HUES48 (cell line): Measurements from ENCODE around the gene SLC15A3.
A peak's percentile ranks its signal among the peaks of the same experiment; 100 is the strongest.

Source experiments
- H3K27ac ChIP-seq: one replicate; pipeline ENCODE4 v1.7.0; 2013; ENCODE audit warnings: low read depth, low read length, inconsistent platforms
- H3K27me3 ChIP-seq: 2 replicates; pipeline ENCODE4 v1.6.1; 2013; ENCODE audit warnings: mild to moderate bottlenecking, low read length; ENCODE audit not compliant: control insufficient read depth, insufficient read depth
- H3K36me3 ChIP-seq: 2 replicates; pipeline ENCODE4 v1.6.1; 2013; ENCODE audit warnings: low read length; ENCODE audit not compliant: control insufficient read depth, insufficient read depth
- H3K4me1 ChIP-seq: 2 replicates; pipeline ENCODE4 v1.6.1; 2013; ENCODE audit warnings: mild to moderate bottlenecking, low read length; ENCODE audit not compliant: control insufficient read depth, insufficient read depth
- H3K4me3 ChIP-seq: 2 replicates; pipeline ENCODE4 v1.5.1; 2013; ENCODE audit warnings: mild to moderate bottlenecking, low read depth, low read length
- H3K9ac ChIP-seq: 2 replicates; pipeline ENCODE4 v1.6.1; 2013; ENCODE audit warnings: mild to moderate bottlenecking, low read depth, low read length, moderate library complexity
- H3K9me3 ChIP-seq: 2 replicates; pipeline ENCODE4 v1.6.1; 2013; ENCODE audit warnings: low read length; ENCODE audit not compliant: control insufficient read depth, insufficient read depth

Gene SLC15A3

GRCh38 chr11:60905551-60906113, 46.3 kb downstream of the SLC15A3 start:
- Histone ChIP-seq H3K9ac (peak overlapping the region; percentile 84), H3K4me1 (peaks cover 8% of the 10 kb centered on the region), H3K9me3 (no peaks in the 10 kb centered on the region), H3K36me3 (peaks cover 36% of the 10 kb centered on the region), H3K27me3 (peaks cover 8% of the 10 kb centered on the region), H3K4me3 (peak overlapping the region; percentile 96), H3K27ac (peak overlapping the region; percentile 99)

DNA sequence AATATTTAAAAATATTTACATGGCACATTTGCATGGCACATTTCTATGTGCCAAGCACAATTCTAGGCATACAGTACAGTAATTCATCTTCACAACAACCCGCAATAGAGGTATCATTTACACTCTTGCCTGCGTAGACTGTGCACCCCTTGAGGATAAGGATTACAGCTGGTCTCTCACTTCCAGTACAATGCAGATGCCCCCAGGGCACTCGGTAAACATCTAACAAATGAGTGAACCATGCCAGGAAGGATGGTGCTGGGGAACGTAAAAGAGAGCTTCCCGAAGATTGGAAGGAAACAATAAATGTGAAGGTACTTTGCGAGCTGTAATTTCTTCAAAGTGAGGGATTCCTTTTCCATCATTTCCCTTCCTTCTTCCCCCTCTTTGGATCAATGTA, 46.9 kb downstream of the SLC15A3 start:
- Histone ChIP-seq H3K27me3 (peaks cover 6% of the 10 kb centered on the region; the same call in 1 of the 2 replicates), H3K36me3 (peaks cover 42% of the 10 kb centered on the region), H3K27ac (no peak overlapping the region), H3K4me3 (peak overlapping the region; percentile 96), H3K9me3 (no peaks in the 10 kb centered on the region), H3K4me1 (peaks cover 8% of the 10 kb centered on the region), H3K9ac (peak overlapping the region; percentile 84; the same call in 1 of the 2 replicates)

DNA sequence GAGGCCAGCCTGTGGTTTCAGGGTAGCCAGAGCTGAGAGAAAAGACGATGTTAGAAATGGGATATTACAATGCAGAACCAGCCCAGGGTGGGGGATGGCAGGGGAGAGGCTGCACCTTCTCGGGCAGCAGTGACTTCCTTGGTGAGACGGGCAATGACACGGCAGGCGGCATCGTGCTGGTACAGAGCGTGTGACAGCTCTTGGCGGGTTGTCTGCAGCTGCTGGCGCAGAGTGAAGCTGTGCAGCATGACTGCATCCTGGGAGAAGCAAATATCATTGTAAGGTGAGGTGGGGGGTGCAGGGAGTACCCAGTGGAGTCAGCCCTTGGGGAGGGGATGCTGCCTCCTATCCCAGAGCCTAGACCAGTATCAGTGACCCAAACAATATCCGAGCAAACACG, 49.4 kb downstream of the SLC15A3 start:
- no peak overlapping the region for H3K9ac ChIP-seq
- no peaks in the 10 kb centered on the region for H3K9me3 ChIP-seq
- H3K27me3 ChIP-seq: no peaks in the 10 kb centered on the region
- peaks cover 8% of the 10 kb centered on the region for H3K4me1 ChIP-seq
- H3K4me3 ChIP-seq: no peak overlapping the region
- H3K36me3 ChIP-seq: peaks cover 64% of the 10 kb centered on the region
- no peak overlapping the region for H3K27ac ChIP-seq

DNA sequence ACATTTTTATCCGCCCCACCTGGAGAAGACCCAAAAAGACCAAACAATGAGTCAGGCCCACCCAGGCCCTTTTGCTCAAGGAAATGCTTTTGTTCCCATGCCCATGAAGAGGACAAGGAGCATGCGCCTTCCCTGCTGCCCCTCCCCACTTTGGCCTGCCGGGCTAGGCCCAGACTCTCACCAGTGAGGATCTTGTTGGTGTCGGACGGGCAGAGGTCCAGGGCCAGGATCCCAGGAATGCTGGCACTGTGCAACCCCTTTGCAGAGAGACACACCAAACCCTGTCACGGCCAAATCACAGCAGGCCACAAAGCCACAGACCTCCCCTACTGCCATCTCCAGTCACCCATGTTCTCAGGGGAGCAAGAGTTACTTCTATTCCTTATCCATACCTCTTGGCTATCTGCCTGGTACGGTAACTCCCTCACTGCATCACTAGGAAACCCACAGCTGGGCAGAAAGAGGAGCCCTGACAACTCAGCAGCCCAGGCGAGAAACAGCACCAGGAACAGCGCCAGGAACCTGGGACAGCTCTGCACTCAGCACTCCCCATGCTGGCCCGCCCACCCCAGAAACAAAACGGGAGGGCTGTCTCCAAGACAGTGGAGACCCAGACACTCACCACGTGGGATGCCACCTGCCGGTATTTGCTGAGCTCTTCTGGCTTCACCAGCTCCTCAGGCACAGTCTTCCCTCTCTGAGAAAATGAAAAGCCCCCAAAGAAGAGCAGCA, 51.1 kb downstream of the SLC15A3 start:
- Histone ChIP-seq H3K27me3 (no peaks in the 10 kb centered on the region), H3K9ac (no peak overlapping the region), H3K9me3 (no peaks in the 10 kb centered on the region), H3K4me3 (no peak overlapping the region), H3K36me3 (peaks cover 82% of the 10 kb centered on the region), H3K4me1 (peaks cover 8% of the 10 kb centered on the region), H3K27ac (no peak overlapping the region)

- Histone ChIP-seq H3K4me1 (peaks cover 4% of the 10 kb centered on the region), H3K9ac (no peak overlapping the region), H3K4me3 (no peak overlapping the region), H3K27ac (no peak overlapping the region), H3K9me3 (no peaks in the 10 kb centered on the region), H3K36me3 (peaks cover 91% of the 10 kb centered on the region), H3K27me3 (no peaks in the 10 kb centered on the region)
These were observed 52.0 kb downstream of the SLC15A3 start for GRCh38 chr11:60899977-60900376.

DNA sequence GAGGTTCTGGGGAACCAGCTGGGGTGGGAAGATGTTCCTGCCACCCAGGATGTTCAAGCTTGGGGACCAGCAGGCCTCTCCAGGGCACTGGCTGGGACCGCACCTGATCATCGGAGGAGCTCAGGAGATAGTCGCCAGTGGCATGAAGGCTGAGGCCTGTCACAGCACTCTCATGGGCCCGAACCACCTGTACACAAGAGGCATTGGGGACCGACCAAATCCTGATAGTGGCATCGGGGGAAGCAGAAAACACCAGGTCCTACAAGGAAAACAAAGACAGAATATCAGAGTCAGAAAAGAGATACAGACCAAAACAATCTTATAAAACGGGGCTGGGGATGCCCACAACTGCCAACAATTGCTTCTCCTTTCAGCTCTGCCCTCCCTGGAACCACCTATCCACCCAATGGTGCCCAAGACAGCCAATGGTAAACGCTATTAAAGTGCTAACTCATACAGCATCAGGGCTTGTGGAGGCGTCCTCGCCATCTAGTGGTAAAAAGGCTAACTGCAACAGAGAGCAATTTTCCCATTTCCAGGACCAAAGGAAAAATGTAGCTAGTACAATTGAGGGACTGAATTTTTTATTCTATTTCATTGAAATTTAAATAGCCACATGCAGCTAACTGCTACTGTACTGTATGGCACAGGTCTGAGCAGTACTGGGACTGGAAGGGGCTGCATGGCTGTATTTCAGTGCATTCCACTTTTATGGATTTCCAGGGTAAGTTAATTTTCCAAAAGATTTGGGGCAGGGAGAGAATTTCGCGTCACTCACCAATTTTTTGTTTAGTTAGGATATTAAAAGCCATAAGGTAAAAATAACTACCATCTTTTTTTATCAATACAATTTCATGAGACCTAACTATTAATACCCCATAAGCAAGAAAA, 52.7 kb downstream of the SLC15A3 start:
- H3K9me3 ChIP-seq: no peaks in the 10 kb centered on the region
- no peaks in the 10 kb centered on the region for H3K4me1 ChIP-seq
- H3K4me3 ChIP-seq: no peak overlapping the region
- no peak overlapping the region for H3K27ac ChIP-seq
- H3K36me3 ChIP-seq: peaks cover 98% of the 10 kb centered on the region
- no peaks in the 10 kb centered on the region for H3K27me3 ChIP-seq
- H3K9ac ChIP-seq: no peak overlapping the region; the same call in 1 of the 2 replicates

DNA sequence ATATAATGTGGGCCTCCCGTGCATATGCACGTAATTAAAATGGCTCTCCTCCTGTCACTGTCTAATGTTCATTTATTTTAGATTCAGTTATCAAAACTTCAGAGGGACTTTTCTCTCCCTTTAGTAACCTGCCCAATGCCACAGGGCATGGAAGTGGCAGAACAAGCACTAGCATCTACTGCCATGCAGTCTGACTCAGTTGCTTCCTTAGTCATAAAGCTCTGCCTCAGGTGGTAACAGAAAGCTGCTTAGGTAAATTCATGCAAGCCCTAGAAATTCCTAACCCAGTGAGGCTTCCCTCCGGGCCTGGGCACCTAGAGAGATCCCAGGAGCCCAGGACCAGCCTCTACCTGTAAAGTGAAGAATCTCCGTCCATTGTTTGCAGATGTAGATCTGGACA, 54.5 kb downstream of the SLC15A3 start:
- Histone ChIP-seq H3K36me3 (peaks cover 93% of the 10 kb centered on the region), H3K9ac (no peak overlapping the region), H3K27me3 (no peaks in the 10 kb centered on the region)

GRCh38 chr11:60895687-60896086, 56.3 kb downstream of the SLC15A3 start:
- H3K4me3 ChIP-seq: no peak overlapping the region
- no peak overlapping the region for H3K9ac ChIP-seq
- H3K4me1 ChIP-seq: no peaks in the 10 kb centered on the region
- no peaks in the 10 kb centered on the region for H3K9me3 ChIP-seq
- H3K36me3 ChIP-seq: peaks cover 91% of the 10 kb centered on the region
- H3K27ac ChIP-seq: no peak overlapping the region
- H3K27me3 ChIP-seq: no peaks in the 10 kb centered on the region

More for the DNA sequence above, 54.5 kb downstream of the SLC15A3 start:
- Histone ChIP-seq H3K27ac (no peak overlapping the region), H3K4me3 (no peak overlapping the region), H3K4me1 (no peaks in the 10 kb centered on the region), H3K9me3 (no peaks in the 10 kb centered on the region)

GRCh38 chr11:60891103-60891741, 60.8 kb downstream of the SLC15A3 start:
- Histone ChIP-seq H3K27me3 (no peaks in the 10 kb centered on the region), H3K4me3 (no peak overlapping the region), H3K36me3 (peaks cover 57% of the 10 kb centered on the region), H3K27ac (no peak overlapping the region), H3K9me3 (no peaks in the 10 kb centered on the region), H3K4me1 (no peaks in the 10 kb centered on the region), H3K9ac (no peak overlapping the region)

GRCh38 chr11:60890696-60891095, 61.3 kb downstream of the SLC15A3 start:
- Histone ChIP-seq H3K9me3 (no peaks in the 10 kb centered on the region), H3K27me3 (no peaks in the 10 kb centered on the region), H3K36me3 (peaks cover 52% of the 10 kb centered on the region), H3K4me1 (no peaks in the 10 kb centered on the region), H3K9ac (no peak overlapping the region), H3K27ac (no peak overlapping the region), H3K4me3 (no peak overlapping the region)
